Measurements from ENCODE around the gene SHISA5.
A peak's percentile ranks its signal among the peaks of the same experiment; 100 is the strongest.
"Not testable (repeated sequence)": the region's sequence is repeated elsewhere in the genome, so short reads cannot be mapped to it uniquely, and the experiment has no call there.

Gene SHISA5

GRCh38 chr3:48519277-48519643, 15.3 kb upstream of the SHISA5 start:
- no peak for DNase-seq (ENCODE audit: low spot score)

DNA sequence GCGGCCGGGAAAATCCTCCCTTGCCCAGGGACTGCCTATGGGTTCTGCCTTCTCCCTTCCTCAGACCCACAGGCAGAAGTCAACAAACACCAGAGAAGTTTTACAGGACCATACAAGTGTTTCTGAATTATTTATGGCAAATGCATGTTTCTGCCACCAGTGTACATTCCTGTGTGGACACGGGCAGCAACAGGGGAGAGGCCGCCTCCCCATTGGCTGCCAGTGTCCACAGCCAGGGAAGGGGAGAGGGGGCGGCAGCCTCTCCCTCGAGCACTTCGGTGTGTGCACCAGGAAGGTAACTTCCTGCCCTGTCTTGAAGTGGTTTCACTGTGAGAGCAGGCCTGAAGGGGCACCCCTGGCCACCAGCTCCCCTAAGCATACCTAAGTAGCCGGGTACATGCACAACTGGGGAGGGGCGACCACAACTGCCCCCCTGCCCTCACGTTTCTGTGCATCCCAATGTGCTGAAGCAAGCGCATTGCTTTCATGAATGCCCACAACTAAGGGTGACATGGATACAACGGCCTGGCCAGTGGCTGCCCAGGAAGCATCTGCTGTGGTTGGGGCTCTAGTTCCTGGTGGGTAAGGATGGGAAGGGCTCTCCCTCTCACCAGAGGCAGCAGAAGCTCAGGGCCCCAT, 14.8 kb upstream of the SHISA5 start:
- DNase-seq (ENCODE audit: low spot score): no peak

DNA sequence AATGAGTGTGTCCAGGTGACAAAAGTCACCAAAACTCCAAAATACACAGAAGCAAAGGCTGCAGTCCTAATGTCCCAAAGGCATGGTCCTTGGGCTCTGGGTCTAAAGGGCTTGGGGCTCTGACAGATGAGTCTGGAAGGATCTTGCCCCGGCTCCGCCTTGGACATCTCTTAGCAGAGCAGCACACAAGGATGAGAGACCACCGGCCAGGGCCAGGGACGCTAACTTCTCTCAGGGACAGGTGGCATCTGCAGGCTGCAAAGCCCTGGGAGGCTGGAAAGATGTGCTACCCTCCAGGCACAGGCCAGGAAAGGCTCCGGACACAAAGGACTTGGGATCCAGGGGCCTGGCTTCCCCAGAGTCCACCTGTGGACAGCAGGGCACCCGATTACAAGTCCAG, 14.1 kb upstream of the SHISA5 start:
- DNase-seq (ENCODE audit: low spot score): no peak

- DNase-seq (ENCODE audit: low spot score): no peak
Observed at GRCh38 chr3:48516571-48516970, 12.6 kb upstream of the SHISA5 start.

DNA sequence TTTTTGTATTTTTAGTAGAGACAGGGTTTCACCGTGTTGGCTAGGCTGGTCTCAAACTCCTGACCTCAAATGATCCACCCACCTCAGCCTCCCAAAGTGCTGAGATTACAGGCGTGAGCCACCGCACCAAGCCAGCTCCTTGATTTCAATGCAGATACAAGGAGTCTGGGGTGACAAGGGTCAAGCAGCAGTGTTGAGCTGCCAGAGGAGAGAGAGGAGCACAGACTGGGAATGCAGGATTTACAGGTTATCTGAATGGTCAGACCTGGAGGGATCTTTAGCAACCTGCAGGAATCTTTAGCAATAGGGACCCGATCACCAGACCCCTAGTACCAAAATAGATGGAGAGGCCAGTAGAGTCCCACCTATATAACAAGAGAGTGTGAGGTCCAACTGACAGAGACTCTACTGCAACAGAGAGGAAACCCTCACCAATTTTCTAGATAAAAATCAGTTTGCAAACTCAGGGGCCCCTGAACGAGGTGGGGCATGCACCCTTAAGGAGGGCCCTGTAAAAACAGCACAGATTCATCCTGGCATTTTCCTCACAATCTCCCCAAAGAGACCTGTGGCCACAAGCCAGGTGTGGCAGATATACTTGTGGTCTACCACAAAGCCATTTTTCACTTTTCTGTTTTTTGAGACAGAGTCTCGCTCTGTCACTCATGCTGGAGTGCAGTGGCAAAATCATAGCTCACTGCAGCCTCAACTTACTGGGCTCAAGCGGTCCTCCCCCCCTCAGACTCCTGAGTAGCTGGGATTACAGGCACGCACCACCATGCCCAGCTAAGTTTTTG, 10.7 kb upstream of the SHISA5 start:
- DNase-seq (ENCODE audit: low spot score): no peak

DNA sequence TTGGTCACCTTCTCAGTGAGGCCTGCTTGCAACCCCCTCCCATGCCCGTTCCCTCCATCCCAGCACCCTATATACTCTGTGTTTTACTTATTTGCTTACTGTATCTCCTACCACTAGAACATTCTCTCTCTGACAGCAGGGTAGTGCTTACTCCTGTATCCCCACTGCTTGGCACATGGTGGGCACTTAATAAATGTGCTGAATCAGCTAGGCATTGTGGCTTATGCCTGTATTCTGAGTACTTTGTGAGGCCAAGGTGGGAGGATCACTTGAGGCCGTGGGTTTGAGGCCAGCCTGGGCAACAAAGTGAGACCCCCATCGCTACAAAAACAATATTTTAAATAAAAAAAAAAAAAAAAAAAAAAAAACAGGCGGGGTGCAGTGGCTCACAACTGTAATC, 7.6 kb upstream of the SHISA5 start:
- DNase-seq (ENCODE audit: low spot score): no peak

DNA sequence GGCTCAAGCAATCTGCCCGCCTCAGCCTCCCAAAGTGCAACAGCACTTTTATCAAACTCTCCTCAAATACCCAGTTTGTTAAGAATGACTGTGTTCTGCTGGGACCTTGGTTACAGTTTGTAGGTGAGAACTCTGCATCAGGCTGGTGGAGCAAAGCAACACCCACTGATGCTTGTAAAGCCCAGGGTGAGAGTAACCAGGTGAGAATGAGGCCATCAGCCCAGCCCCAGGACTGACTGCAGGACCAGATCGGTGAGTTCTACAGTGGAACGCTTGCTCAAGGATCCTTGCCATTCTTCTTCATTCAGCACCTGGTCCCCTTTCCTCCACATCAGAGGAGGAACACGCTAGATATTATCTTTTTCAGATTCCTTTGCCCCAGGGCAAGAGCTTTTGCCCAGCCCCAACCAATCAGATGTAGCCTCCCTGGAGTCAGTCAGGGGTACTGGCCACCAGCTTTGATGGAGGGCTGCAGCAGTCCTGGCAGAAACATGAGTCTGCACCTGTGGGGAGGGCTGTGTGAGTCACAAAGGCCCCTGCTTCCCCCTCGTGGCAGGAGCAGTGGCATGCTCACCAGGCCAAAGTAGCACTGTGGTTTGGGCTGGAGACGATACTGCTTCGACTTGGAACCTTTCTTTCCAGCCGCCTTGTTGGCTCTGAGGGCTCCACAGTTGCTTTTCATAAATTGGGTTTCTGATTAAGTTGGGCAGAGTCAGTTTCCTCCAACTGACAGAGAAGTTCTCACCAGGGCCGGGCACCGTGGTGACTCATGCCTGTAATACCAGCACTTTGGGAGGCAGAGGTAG, 3.5 kb upstream of the SHISA5 start:
- peak; percentile 48 for DNase-seq (ENCODE audit: low spot score)

- DNase-seq (ENCODE audit: low spot score): no peak
Observed at GRCh38 chr3:48505968-48506504, 2.1 kb upstream of the SHISA5 start.

DNA sequence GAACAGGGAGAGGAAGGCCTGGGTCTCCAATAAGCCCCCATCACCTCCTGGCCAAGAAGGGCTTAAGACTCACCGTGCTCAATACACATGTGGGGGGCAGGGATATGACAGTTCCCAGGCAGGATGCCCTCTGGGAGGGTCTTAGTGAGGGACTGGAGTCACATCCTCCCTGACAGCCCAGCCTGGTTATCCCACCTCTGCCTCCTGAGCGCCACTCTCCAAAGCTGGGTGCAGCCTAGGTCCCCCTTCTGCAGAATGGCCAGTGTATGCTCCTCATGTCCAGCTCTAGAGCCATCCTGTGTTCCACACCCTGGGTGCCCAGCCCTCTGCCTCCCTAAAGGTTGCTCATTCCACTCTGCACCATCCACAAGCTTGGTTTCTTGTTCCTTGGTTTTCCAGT, 1.2 kb upstream of the SHISA5 start:
- DNase-seq (ENCODE audit: low spot score): no peak

- no peak for DNase-seq (ENCODE audit: low spot score)
Observed at GRCh38 chr3:48503401-48504050, 448 bp downstream of the SHISA5 start.

DNA sequence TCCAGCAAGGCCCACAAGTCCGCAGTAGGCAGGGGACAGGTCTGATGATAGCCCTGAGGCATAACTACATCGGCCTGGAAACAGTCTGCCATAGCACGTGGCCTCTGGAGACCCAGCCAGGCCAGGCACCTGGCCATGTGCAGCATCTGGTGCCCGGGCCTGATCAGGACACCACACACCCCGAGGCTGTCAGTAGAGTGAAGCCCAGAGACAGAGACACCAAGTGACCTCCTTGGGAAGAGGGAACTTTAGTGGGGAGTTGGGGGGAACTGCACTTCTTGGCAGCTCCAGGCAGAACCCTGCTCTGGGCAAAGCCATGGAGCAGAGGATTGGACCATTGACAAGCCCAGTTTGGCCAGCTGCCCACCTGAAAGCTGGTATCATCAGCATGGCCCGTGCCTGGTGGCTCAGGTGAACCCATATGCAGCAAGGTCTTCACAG, 1.2 kb downstream of the SHISA5 start:
- DNase-seq (ENCODE audit: low spot score): no peak

GRCh38 chr3:48502121-48502520, 1.9 kb downstream of the SHISA5 start:
- no peak for DNase-seq (ENCODE audit: low spot score)

DNA sequence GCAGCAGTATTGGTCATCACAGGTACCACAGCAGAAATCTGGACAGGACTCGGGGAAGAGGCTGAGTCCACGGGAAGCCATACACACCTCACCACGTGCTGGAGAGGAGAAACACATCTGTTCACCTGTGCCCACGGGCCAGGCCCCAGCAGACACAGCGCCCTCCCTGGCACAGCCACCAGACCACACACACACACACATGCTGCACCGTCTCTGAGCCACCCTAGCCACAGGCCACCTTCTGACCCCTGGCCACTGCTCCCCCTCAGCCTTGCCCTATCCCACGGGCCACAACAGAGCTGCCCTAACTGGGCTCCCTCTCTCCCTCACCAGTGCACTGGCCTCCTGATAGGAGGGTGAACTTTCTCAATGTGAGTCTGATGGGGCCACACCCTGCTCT, 2.8 kb downstream of the SHISA5 start:
- DNase-seq (ENCODE audit: low spot score): no peak

DNA sequence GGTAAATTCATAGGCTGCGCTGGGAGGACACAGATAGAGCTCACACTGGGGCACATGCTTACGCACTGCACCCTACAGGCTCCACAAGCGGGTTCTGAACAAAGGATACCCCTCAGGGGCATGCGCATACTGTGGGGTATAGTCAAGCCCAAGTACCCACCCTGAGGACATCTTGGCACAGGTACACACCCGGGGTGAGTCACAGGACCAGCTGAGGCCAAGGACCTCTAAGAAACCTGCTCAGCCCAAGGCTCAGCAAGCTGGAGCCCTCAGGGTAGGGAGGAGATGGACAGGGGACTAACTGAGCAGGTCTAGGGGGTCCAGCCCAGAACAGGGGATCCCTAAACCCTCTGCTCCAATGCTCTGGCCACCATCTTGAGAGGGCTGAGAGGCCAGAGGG, 3.3 kb downstream of the SHISA5 start:
- no peak for DNase-seq (ENCODE audit: low spot score)

DNA sequence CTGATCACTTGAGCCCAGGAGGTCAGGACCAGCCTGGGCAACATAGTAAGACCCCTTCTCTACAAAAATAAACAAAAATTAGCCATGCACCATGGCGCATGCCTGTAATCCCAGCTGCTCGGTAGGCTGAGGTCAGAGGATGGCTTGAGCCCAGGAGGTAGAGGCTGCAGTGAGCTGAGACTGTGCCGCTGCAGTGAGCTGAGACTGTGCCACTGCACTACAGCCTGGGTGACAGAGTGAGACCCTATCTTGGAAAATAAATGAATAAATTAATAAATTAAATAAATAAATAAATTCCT, 10.8 kb downstream of the SHISA5 start:
- DNase-seq (ENCODE audit: low spot score): no peak

DNA sequence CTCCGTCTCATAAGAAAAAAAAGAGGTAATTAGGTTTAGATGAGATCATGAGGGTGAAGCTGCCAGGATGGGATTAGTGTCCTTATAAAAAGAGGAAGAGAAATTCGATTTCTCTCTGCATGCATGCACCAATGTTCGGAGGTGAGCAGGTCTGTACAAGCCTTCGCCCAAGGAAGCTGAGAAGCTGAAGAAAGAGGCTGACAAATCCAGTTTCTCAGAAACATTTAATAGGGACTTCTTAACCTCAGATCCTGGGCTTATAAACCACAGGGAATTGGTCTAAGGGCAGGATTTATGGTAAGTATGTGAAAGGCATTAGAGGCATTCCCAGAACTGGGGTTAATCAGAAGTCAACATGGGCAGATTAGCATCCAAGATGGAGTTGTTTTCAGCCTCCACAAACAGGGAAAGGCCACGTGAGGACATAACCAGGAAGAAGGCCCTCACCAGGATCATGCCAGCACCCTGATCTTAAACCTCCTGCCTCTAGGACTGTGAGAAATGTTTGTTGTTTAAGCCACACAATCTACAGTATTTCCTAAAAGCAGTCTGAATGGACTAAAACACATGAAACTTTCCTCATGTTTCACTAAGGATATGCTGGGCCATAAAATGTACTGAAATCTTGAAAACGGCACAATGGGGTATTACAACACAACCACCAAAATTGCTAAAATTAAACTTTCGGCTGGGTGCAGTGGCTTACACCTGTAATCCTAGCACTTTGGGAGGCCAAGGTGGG, 11.3 kb downstream of the SHISA5 start:
- no peak for DNase-seq (ENCODE audit: low spot score)

DNA sequence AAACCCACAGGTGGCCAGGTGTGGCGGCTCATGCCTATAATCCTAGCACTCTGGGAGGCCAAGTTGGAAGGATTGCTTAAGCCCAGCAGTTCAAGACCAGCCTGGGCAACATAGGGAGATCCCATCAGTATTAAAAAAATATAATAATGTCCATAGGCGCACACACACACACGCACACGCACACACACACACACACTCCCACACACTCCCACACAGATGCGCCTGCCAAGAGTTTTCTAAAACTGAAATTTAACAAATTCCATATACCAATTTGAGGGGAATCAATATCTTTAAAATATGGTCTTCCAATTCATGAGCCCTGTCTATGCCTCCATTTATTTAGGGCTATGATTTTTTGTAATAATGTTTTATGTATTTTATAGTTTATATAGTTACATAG, 17.0 kb downstream of the SHISA5 start:
- DNase-seq (ENCODE audit: low spot score): no peak

- not testable (repeated sequence) for DNase-seq (ENCODE audit: low spot score)
Observed at GRCh38 chr3:48482822-48483221, 21.2 kb downstream of the SHISA5 start.

GRCh38 chr3:48480891-48481290, 23.1 kb downstream of the SHISA5 start:
- DNase-seq (ENCODE audit: low spot score): not testable (repeated sequence)

DNA sequence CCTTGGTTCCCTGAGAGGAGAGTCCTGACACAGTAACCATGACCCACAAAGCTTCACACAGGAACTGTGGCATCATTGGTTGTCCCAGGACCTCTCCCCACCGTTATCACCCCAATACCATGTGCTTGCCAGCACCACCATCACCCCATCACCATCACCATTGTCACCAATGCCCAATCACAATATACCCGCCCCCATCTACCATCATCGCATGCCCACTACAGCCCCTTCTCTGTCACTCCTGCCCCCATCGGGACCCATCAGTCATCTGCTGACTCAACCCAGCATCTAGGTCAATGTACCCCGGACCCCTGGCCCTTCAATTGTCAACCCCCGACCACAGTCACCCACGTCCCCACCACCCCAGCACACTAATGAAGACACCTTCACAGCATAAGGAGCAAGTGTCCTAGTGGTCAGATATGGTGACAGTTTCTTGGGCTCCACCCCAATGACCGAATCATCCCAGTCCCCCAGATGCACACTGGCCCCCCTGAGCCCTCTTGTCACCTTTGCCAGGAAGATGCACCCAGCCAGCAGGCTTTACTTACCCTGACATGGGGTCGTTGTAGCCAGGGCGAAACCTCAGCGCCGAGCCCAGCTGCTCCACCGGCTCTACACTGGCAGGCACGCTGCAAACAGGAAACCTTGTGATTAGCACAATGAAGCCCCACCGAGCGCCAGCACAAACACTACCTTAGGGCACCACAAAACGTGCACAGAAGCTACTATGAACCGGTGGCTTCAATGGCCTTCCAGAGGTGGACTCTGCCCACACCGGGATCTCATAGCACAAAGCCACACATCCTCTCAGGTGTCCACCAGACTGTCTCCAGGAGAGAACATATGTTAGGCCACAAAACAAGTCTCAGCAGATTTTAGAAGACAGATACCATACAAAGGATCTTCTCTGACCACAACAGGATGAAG, 25.1 kb downstream of the SHISA5 start:
- DNase-seq (ENCODE audit: low spot score): no peak
